Measurements from ENCODE around the gene N4BP2L2.

N4BP2L2 gene

DNA sequence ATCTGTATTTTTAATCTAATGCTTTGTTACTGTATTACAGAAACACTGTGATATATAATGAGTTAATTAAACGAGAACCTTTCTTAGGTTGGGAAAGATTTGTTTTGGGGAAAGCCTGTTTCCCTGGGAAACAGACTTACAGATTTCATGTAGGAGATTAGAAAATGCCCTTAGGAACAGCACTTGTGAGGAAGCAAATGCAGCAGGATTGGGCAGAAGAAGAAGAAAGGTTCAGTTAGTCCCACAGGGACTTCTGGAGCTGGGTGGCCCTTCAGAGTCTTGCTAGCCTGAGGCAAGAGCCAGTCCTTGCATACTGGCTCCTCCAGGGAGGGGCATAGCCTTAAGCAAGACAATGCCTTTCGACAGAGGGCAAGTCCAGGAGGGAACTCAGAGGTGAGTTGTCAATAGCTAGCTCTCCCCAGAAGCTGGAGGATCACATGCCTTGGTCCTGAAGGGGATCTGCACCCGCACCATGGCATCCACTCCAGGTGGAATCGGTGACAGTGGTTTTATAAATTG lies 147.4 kb downstream of the N4BP2L2 start:
- no peak for DNase-seq
- intact Hi-C loops (cut with DNase I), result no loop called here

DNA sequence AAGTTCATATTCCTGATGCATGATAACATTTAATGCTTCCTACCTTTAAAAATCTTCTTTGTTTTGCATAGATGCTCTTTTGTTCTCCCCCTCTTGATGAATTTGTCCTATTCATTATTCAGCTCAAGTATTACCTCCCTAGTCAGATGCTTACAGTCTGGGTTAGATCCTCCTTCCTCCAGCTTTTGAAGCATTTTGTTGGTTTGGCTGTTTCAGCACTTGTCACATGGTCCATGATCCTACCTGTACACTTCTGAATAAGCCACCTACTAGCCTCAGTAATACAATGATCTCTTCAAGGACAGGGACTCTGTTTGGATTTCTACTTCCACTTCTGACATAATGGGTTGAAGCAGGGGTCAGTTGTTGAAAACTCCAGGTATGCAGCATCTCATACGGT lies 148.1 kb downstream of the N4BP2L2 start:
- no peak for DNase-seq
- intact Hi-C loops (cut with DNase I), result no loop called here

DNA sequence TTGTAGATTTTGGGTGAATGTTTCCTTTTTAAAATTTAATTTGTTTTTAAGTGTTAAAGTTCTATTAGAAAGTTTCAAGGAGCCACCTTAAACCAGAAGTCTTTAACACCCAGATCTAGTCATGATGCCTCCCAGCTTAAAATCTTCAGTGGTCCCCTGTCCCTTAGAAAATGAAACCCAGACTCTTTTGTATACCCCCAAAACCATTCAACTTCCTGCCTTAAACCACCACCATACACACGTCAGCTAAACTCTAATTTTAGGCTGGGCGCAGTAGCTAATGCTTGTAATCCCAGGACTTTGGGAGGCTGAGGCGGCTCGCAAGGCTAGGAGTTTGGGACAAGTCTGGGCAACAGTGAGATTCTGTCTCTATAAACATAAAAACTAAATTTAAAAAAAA lies 148.5 kb downstream of the N4BP2L2 start:
- DNase-seq, result no peak
- intact Hi-C loops (cut with DNase I), result no loop called here

DNA sequence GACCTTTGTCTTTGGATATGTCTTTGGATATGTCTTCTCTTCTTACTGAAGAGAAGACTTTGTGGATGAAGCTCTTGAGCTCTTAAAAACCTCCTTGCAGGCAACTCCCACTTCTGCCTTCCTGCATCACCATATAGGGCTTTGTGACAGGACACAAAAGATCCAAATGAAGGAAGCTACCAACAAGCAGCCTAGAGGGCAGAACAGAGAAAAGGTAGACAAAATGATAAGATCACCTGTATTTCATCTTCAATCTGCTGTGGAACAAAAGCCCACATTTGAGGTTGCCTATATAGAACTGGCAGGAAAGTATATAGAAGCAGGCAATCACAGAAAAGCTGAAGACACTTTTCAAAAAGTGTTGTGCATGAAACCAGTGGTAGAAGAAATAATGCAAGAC lies 153.2 kb downstream of the N4BP2L2 start:
- no peak for DNase-seq
- intact Hi-C loops (cut with DNase I), result no loop called here

DNA sequence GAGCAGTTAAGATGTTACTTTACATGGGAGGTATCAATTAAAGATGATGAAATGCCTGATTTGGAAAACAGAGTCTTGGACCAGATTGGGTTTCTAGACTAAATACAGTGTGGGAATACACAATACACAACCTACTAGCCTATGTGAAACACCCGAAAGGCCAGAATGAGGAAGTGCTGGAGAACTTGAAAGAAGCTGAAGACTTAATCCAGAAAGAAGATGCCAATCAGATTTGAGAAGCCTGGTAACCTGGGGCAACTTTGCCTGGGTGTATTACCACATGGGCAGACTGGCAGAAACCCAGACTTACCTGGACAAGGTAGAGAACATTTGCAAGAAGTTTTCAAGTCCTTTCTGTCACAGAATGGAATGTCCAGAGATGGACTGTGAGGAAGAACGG lies 153.9 kb downstream of the N4BP2L2 start:
- DNase-seq, result no peak
- intact Hi-C loops (cut with DNase I), result loop anchor here (5.0 kb wide), 1 partner anchor 58 kb away; no protein-coding TSS in a partner anchor

DNA sequence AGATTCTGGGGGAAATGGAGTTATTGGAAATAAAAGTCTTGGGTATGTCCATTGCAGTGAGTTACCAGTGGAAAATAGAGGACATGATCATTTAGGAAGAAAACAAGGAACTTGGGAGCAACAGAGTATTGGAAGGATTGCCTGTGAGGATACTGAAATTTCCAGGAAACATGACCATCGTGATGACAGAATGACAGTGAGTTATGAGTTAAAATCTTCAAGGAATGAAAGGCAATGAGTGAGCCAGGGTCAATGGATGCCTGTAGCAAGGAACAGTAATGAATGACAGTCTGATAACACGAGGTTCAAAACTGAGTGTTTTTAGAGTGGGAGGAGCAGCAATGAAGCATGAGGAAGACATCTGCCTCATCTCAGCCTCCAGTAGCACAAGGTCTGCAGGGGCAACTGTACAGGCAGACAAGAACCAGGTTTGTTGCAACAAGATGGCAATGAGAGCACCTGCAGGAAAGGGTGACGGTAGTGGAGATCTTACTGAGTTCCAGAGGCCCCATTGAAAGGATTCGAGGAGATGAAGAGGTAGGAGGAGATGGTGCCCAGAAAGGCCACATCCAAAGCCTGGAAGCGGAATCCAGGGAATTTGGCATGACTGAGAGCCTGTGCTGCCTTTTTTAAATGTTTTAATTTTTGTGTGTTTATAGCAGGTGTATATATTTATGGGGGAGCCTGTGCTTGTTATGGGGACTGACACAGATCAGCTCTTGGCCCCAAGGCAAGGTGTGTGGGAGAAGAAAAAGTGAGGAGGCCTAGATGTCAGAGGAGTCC lies 154.6 kb downstream of the N4BP2L2 start:
- no peak for DNase-seq
- intact Hi-C loops (cut with DNase I), result loop anchor here (5.0 kb wide), 1 partner anchor 58 kb away; no protein-coding TSS in a partner anchor

Measured in posterior cingulate gyrus (tissue), 11 donors.